Transverse colon (tissue), 4 donors: ENCODE data around the gene BIK.

Source experiments
- CTCF ChIP-seq, 5 experiments: fragments of 200-600 bp in 3 of 5; fragments of 450-650 bp in 2 of 5; sonication (generic) in 3 of 5; IDR thresholded peaks; 1 replicate in 2 of 5; 2 replicates in 3 of 5; pipeline ENCODE4 v1.5.1; 2016 to 2017; ENCODE audit warnings: antibody characterized with exemption in 5 of 5, inconsistent platforms in 3 of 5, mild to moderate bottlenecking in 2 of 5, moderate library complexity in 1 of 5
- POLR2A ChIP-seq: fragments of 450-650 bp; IDR thresholded peaks from one replicate; pipeline ENCODE4 v1.6.1; 2016; ENCODE audit warnings: antibody characterized with exemption, mild to moderate bottlenecking, moderate library complexity
- POLR2AphosphoS5 ChIP-seq, 3 donors: sonication (generic); formaldehyde crosslinking; IDR thresholded peaks; one replicate each; pipeline ENCODE4 v1.6.1; 2016; ENCODE audit warnings: antibody characterized with exemption in 3 of 3

DNA sequence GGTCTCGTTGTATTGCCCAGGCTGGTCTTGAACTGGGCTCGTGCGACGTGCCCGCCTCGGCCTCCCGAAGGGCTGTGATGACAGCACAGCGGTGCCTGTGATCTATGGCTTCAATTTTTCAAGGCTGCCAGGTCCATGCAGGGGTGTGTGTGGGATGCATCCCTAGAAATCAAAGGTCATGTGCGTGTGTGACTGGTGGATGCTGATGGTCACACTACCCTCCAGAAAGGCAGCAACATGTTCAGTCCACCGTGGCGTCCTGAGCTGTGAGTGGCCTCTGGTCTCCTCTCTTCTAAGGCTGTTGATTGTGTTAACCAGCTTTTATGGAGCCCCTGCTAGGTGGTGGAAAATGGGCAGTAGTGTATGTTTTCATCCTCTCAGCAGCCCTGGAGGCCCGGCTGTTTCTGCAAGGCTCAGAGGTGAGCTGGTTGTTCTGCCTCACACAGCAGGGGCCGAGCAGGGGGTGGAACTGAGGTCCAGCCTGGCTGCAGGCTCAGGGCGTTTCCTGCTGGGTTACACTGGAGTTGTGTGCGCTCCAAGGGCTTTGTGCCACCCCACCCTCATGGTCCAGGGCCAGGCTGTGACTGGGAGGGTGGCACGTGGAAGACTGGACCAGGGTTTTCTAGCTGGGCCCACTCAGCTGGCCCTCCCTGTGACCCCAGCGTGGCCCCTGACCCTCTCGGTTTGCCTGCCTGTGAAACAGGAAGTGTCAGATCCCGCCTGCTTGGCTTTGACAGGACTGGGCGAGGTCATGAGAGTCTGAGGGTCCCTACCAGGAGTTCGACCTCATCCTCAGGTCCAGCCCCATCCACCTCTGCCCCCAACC lies 7.7 kb downstream of the BIK start:
- no peak for TF ChIP-seq CTCF (IDR thresholded peaks at IDR 0.05)
- no peak for TF ChIP-seq POLR2AphosphoS5 (IDR thresholded peaks at IDR 0.05)
- no peak for TF ChIP-seq POLR2A
